Measurements from ENCODE around the gene TTC33.

Gene TTC33

GRCh38 chr5:40491644-40492043, 264.1 kb downstream of the TTC33 start:
- H2BK12ac ChIP-seq (ENCODE audit: low read length), result no peak overlapping the region
- no peak overlapping the region for H3K9ac ChIP-seq (ENCODE audit: low read length)
- H2BK5ac ChIP-seq (ENCODE audit: low read depth, low read length, poor library complexity), result no peak overlapping the region
- H3K27me3 ChIP-seq (ENCODE audit: insufficient read depth, low read length), result no peaks in the 10 kb centered on the region
- H3K4me2 ChIP-seq (ENCODE audit: low read length), result no peak overlapping the region
- H3K27ac ChIP-seq (ENCODE audit: low read depth, low read length), result peak overlapping the region; percentile 33
- H3K23ac ChIP-seq (ENCODE audit: low read length), result no peak overlapping the region
- H3K18ac ChIP-seq (ENCODE audit: low read length), result no peak overlapping the region
- H4K91ac ChIP-seq (ENCODE audit: low read depth, low read length), result no peak overlapping the region
- H3K36me3 ChIP-seq (ENCODE audit: control insufficient read depth in 1 of 2, insufficient read depth in 2 of 2, low read length in 2 of 2), result no peaks in the 10 kb centered on the region
- no peaks in the 10 kb centered on the region for H3K79me2 ChIP-seq (ENCODE audit: control insufficient read depth, insufficient read depth, low read length, poor library complexity)
- no peaks in the 10 kb centered on the region for H3K4me1 ChIP-seq (ENCODE audit: control insufficient read depth in 1 of 2, insufficient read depth in 2 of 2, low read length in 2 of 2)
- H3K4ac ChIP-seq (ENCODE audit: low read depth, low read length), result no peak overlapping the region
- DNase-seq, result peak in 1 of 2 donors; percentile 22
- no peak overlapping the region for H2BK120ac ChIP-seq (ENCODE audit: insufficient read depth, low read length, poor library complexity)
- no CpG with 5 or more reads among the region's 1 CpG for WGBS (ENCODE audit: extremely low coverage, insufficient coverage, insufficient read length)
- no peaks in the 10 kb centered on the region for H3K9me3 ChIP-seq (ENCODE audit: insufficient read depth, low read depth, low read length)
- no peak overlapping the region for H2AK5ac ChIP-seq (ENCODE audit: low read length)
- no peak overlapping the region for H3K4me3 ChIP-seq (ENCODE audit: low read depth, low read length)
- no peak overlapping the region for H4K8ac ChIP-seq (ENCODE audit: low read depth, low read length)
- H4K12ac ChIP-seq (ENCODE audit: low read depth, low read length), result no peak overlapping the region
- no peaks in the 10 kb centered on the region for H3K79me1 ChIP-seq (ENCODE audit: low read length)
- no peak overlapping the region for H3K14ac ChIP-seq (ENCODE audit: low read length)
- no peak overlapping the region for H2AFZ ChIP-seq (ENCODE audit: insufficient read depth, low read length, poor library complexity)

GRCh38 chr5:40490464-40491111, 265.2 kb downstream of the TTC33 start:
- no peak overlapping the region for H3K23ac ChIP-seq (ENCODE audit: low read length)
- DNase-seq, result peak in 1 of 2 donors; percentile 45
- H3K4ac ChIP-seq (ENCODE audit: low read depth, low read length), result no peak overlapping the region
- no peak overlapping the region for H3K18ac ChIP-seq (ENCODE audit: low read length)
- no CpG with 5 or more reads among the region's 4 CpGs for WGBS (ENCODE audit: extremely low coverage, insufficient coverage, insufficient read length)
- H4K91ac ChIP-seq (ENCODE audit: low read depth, low read length), result no peak overlapping the region
- H4K12ac ChIP-seq (ENCODE audit: low read depth, low read length), result no peak overlapping the region
- H3K4me3 ChIP-seq (ENCODE audit: low read depth, low read length), result no peak overlapping the region
- no peak overlapping the region for H2BK12ac ChIP-seq (ENCODE audit: low read length)
- H3K9me3 ChIP-seq (ENCODE audit: insufficient read depth, low read depth, low read length), result no peaks in the 10 kb centered on the region
- no peak overlapping the region for H3K14ac ChIP-seq (ENCODE audit: low read length)
- no peaks in the 10 kb centered on the region for H3K36me3 ChIP-seq (ENCODE audit: control insufficient read depth in 1 of 2, insufficient read depth in 2 of 2, low read length in 2 of 2)
- H3K4me1 ChIP-seq (ENCODE audit: control insufficient read depth in 1 of 2, insufficient read depth in 2 of 2, low read length in 2 of 2), result no peaks in the 10 kb centered on the region
- no peaks in the 10 kb centered on the region for H3K79me1 ChIP-seq (ENCODE audit: low read length)
- no peak overlapping the region for H3K27ac ChIP-seq (ENCODE audit: low read depth, low read length)
- H2AK5ac ChIP-seq (ENCODE audit: low read length), result no peak overlapping the region
- no peak overlapping the region for H3K9ac ChIP-seq (ENCODE audit: low read length)
- H3K27me3 ChIP-seq (ENCODE audit: insufficient read depth, low read length), result no peaks in the 10 kb centered on the region
- no peak overlapping the region for H3K4me2 ChIP-seq (ENCODE audit: low read length)
- no peak overlapping the region for H2AFZ ChIP-seq (ENCODE audit: insufficient read depth, low read length, poor library complexity)
- no peaks in the 10 kb centered on the region for H3K79me2 ChIP-seq (ENCODE audit: control insufficient read depth, insufficient read depth, low read length, poor library complexity)
- no peak overlapping the region for H2BK120ac ChIP-seq (ENCODE audit: insufficient read depth, low read length, poor library complexity)
- H4K8ac ChIP-seq (ENCODE audit: low read depth, low read length), result no peak overlapping the region
- H2BK5ac ChIP-seq (ENCODE audit: low read depth, low read length, poor library complexity), result no peak overlapping the region

- Histone ChIP-seq H4K8ac (ENCODE audit: low read depth, low read length) (no peak overlapping the region), H2BK120ac (ENCODE audit: insufficient read depth, low read length, poor library complexity) (no peak overlapping the region), H2BK5ac (ENCODE audit: low read depth, low read length, poor library complexity) (no peak overlapping the region), H3K4me2 (ENCODE audit: low read length) (no peak overlapping the region), H4K91ac (ENCODE audit: low read depth, low read length) (no peak overlapping the region), H3K9ac (ENCODE audit: low read length) (no peak overlapping the region), H4K12ac (ENCODE audit: low read depth, low read length) (no peak overlapping the region), H3K4me3 (ENCODE audit: low read depth, low read length) (no peak overlapping the region), H3K23ac (ENCODE audit: low read length) (no peak overlapping the region), H3K79me2 (ENCODE audit: control insufficient read depth, insufficient read depth, low read length, poor library complexity) (no peaks in the 10 kb centered on the region), H3K9me3 (ENCODE audit: insufficient read depth, low read depth, low read length) (no peaks in the 10 kb centered on the region), H2AFZ (ENCODE audit: insufficient read depth, low read length, poor library complexity) (no peak overlapping the region), H3K27ac (ENCODE audit: low read depth, low read length) (no peak overlapping the region), H3K36me3 (ENCODE audit: control insufficient read depth in 1 of 2, insufficient read depth in 2 of 2, low read length in 2 of 2) (no peaks in the 10 kb centered on the region), H3K27me3 (ENCODE audit: insufficient read depth, low read length) (no peaks in the 10 kb centered on the region), H3K79me1 (ENCODE audit: low read length) (no peaks in the 10 kb centered on the region), H3K18ac (ENCODE audit: low read length) (no peak overlapping the region), H2AK5ac (ENCODE audit: low read length) (no peak overlapping the region), H3K4ac (ENCODE audit: low read depth, low read length) (no peak overlapping the region), H3K14ac (ENCODE audit: low read length) (no peak overlapping the region), H3K4me1 (ENCODE audit: control insufficient read depth in 1 of 2, insufficient read depth in 2 of 2, low read length in 2 of 2) (no peaks in the 10 kb centered on the region), H2BK12ac (ENCODE audit: low read length) (no peak overlapping the region)
- WGBS (ENCODE audit: extremely low coverage, insufficient coverage, insufficient read length), result no CpG with 5 or more reads among the region's 3 CpGs
- no peak for DNase-seq
Measured at GRCh38 chr5:40489421-40489820, 266.3 kb downstream of the TTC33 start.

- H3K79me1 ChIP-seq (ENCODE audit: low read length), result no peaks in the 10 kb centered on the region
- H2BK5ac ChIP-seq (ENCODE audit: low read depth, low read length, poor library complexity), result no peak overlapping the region
- no peak overlapping the region for H2BK12ac ChIP-seq (ENCODE audit: low read length)
- H2AFZ ChIP-seq (ENCODE audit: insufficient read depth, low read length, poor library complexity), result no peak overlapping the region
- no peak overlapping the region for H4K8ac ChIP-seq (ENCODE audit: low read depth, low read length)
- WGBS (ENCODE audit: extremely low coverage, insufficient coverage, insufficient read length), result no CpG with 5 or more reads among the region's 4 CpGs
- no peaks in the 10 kb centered on the region for H3K79me2 ChIP-seq (ENCODE audit: control insufficient read depth, insufficient read depth, low read length, poor library complexity)
- H3K9me3 ChIP-seq (ENCODE audit: insufficient read depth, low read depth, low read length), result no peaks in the 10 kb centered on the region
- no peaks in the 10 kb centered on the region for H3K36me3 ChIP-seq (ENCODE audit: control insufficient read depth in 1 of 2, insufficient read depth in 2 of 2, low read length in 2 of 2)
- no peak overlapping the region for H4K91ac ChIP-seq (ENCODE audit: low read depth, low read length)
- peak; percentile 24 to 45 for DNase-seq
- no peak overlapping the region for H3K9ac ChIP-seq (ENCODE audit: low read length)
- H3K18ac ChIP-seq (ENCODE audit: low read length), result no peak overlapping the region
- no peak overlapping the region for H3K4me2 ChIP-seq (ENCODE audit: low read length)
- H3K4me3 ChIP-seq (ENCODE audit: low read depth, low read length), result no peak overlapping the region
- no peak overlapping the region for H4K12ac ChIP-seq (ENCODE audit: low read depth, low read length)
- H3K27ac ChIP-seq (ENCODE audit: low read depth, low read length), result no peak overlapping the region
- no peak overlapping the region for H3K4ac ChIP-seq (ENCODE audit: low read depth, low read length)
- no peak overlapping the region for H2AK5ac ChIP-seq (ENCODE audit: low read length)
- H2BK120ac ChIP-seq (ENCODE audit: insufficient read depth, low read length, poor library complexity), result no peak overlapping the region
- no peak overlapping the region for H3K14ac ChIP-seq (ENCODE audit: low read length)
- H3K27me3 ChIP-seq (ENCODE audit: insufficient read depth, low read length), result no peaks in the 10 kb centered on the region
- no peak overlapping the region for H3K23ac ChIP-seq (ENCODE audit: low read length)
- H3K4me1 ChIP-seq (ENCODE audit: control insufficient read depth in 1 of 2, insufficient read depth in 2 of 2, low read length in 2 of 2), result no peaks in the 10 kb centered on the region
Measured at GRCh38 chr5:40486437-40487275, 269.1 kb downstream of the TTC33 start.

Data from trophoblast cell (in vitro differentiated cells and primary cell).